ENCODE measurements around the gene TTLL7.

- no peak for TF ChIP-seq POLR2A (IDR thresholded peaks at IDR 0.05)
- TF ChIP-seq, protein P1, sequence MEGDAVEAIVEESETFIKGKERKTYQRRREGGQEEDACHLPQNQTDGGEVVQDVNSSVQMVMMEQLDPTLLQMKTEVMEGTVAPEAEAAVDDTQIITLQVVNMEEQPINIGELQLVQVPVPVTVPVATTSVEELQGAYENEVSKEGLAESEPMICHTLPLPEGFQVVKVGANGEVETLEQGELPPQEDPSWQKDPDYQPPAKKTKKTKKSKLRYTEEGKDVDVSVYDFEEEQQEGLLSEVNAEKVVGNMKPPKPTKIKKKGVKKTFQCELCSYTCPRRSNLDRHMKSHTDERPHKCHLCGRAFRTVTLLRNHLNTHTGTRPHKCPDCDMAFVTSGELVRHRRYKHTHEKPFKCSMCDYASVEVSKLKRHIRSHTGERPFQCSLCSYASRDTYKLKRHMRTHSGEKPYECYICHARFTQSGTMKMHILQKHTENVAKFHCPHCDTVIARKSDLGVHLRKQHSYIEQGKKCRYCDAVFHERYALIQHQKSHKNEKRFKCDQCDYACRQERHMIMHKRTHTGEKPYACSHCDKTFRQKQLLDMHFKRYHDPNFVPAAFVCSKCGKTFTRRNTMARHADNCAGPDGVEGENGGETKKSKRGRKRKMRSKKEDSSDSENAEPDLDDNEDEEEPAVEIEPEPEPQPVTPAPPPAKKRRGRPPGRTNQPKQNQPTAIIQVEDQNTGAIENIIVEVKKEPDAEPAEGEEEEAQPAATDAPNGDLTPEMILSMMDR (IDR thresholded peaks at IDR 0.05), result no peak
- no peak for TF ChIP-seq POLR2AphosphoS5 (IDR thresholded peaks at IDR 0.05)
These were observed 28.1 kb downstream of the TTLL7 start for GRCh38 chr1:83970802-83971201.

All from prostate gland (tissue), 2 donors.